ENCODE measurements around the gene ARHGEF3.

The ARHGEF3 gene

DNA sequence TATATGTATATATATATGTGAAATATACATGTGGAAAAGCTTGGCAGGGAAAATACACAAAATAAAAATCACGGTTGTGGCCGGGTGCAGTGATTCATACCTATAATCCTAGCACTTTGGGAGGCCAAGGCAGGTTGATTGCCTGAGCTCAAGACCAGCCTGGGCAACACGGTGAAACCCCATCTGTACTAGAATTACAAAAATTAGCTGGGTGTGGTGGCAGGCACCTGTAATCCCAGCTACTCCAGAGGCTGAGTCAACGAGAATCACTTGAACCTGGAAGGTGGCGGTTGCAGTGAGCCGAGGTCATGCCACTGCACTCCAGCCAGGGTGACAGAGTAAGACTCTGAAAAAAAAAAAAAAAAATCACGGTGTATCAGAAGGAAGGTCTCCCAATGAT is 20.8 kb upstream of the ARHGEF3 start:
- DNase-seq (ENCODE audit: low read depth in 2 of 2) = no peak

DNA sequence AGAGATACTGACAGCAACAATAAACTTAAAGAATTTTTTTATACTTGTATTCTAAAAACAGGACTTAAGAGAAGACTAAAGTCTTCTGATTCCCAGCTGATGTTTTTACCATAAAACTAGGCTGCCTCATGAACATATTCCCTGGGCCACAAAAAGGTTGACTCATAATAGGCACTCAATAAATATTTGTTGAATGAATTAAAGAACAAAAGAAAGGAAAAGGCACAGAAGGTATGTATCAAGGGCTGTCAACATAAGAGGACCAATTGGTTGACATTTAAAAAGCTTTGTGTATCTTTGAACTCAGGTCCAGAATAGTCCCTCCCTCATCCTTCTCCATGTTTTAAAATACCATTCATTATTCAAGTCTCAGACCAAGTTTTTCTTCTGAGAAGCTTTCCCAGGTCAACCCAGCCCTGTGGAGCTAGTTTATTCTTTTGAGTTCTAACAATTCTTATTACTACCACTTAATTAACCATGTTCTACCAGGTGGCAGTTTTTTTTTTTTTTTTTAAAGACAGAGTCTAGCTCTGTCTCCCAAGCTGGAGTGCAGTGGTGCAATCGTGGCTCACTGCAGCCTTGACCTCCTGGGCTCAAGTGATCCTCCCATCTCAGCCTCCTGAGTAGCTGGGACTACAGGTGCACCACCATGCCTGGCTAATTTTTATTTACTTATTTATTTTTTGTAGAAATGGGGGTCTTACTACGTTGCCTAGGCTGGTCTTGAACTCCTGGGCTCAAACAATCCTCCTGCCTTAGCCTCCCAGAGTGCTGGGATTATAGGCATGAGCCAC is 17.5 kb upstream of the ARHGEF3 start:
- no peak for DNase-seq (ENCODE audit: low read depth in 2 of 2)

DNA sequence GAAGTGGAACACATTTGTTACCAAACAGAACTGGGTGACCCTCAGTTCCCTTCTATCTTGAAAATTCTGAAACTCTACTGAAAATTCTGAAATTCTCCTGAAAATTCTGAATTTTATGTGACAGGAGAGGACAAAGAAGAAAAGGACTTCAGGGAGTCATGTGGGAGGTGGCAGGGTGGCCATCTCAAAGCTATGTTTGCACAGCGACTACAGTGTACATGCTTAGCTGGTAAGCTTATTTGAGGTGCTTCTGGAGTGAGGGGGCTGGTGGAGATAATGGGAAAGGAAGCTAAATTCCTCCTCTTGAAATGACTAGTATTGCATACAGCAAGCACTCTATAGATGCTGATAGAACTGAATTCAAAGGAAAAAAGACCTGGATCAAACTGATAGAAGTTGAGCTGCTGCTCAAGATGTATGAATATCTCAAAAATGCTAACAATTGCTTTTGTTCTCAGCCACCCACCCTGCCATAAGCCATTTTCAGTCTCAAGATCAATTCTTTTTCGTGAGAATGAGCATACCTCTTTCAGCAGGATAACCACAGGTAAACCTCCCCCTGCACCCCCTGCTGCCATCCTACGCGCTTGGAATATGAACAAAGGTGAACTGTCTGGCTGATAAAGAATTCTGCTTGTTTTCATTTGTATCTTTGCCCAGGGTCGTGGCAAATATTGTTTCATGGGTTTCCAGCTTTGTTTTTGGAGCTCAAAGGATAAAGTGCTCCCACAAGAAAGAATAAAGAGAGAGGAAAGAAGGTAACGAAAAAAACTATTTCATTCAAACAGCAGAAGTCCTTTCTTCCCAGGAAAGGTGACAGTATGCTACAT is 16.6 kb upstream of the ARHGEF3 start:
- no peak for DNase-seq (ENCODE audit: low read depth in 2 of 2)

DNA sequence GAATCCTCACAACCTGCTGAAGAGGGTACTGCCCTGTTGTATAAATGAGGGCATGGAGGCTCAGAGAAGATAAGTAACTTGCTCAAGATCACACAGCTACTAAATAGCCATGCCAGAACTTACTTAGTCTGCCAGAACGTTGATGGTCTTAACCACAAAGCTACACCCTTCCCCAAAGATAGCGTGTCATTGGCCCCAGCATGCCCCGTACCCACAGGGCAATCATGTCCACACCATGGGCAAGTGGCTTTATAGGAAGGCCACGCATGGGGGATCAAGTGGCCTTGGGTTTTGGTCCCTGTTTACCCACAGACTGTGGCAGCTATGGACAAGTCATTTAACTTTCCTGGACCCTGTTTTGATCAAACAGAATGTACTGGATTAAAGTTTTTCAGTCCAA is 15.9 kb upstream of the ARHGEF3 start:
- no peak for DNase-seq (ENCODE audit: low read depth in 2 of 2)

DNA sequence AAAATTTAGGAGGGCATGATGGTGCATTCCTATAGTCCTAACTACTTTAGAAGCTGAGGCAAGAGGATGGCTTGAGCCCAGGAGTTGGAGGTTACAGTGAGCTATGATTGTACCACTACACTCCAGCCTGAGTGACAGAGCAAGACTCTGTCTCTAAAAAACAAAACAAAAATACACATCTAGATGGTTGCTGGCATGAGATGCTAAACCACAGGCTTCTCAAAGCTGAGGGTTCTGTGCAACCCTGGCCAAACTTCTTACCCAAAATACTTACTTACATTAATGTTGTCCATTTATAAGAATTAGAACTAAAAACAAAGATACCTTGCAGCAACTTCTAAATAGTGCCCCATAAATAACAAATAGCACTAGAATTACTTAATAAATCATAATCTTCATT is 14.3 kb upstream of the ARHGEF3 start:
- DNase-seq (ENCODE audit: low read depth in 2 of 2) = no peak

DNA sequence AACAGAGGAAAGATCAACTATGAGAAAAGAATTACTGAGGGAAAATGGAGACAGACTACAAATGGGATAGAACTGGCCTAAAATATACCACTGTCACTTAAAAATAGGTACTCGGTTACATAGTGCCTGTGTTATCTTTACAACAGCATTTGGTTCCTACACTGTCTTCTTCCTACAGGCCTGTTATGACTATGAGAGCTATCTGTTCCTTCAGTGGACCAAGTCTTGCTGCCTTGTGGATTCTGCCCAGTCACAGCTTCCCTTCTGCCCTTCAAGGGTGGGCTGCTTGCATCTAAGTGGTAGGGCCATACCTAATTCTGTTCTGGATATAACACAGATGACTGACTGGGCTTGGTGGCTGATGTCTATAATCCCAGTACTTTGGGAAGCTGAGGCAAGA is 13.8 kb upstream of the ARHGEF3 start:
- DNase-seq (ENCODE audit: low read depth in 2 of 2) = no peak

DNA sequence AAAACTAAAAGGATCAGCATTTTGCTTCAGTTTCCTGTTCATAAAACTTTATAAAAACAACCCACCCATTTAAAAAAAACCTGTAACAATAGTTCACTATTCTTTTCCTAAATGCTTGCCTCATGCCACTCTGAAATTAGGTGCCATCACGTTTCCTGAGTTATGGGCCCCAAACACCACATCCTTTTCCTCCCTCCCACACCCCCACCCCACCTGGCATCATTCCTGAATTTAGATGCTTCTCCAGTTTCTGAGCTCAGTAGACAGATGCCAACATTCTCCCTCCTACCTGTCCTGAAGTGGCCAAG is 11.9 kb upstream of the ARHGEF3 start:
- no peak for DNase-seq (ENCODE audit: low read depth in 2 of 2)

DNA sequence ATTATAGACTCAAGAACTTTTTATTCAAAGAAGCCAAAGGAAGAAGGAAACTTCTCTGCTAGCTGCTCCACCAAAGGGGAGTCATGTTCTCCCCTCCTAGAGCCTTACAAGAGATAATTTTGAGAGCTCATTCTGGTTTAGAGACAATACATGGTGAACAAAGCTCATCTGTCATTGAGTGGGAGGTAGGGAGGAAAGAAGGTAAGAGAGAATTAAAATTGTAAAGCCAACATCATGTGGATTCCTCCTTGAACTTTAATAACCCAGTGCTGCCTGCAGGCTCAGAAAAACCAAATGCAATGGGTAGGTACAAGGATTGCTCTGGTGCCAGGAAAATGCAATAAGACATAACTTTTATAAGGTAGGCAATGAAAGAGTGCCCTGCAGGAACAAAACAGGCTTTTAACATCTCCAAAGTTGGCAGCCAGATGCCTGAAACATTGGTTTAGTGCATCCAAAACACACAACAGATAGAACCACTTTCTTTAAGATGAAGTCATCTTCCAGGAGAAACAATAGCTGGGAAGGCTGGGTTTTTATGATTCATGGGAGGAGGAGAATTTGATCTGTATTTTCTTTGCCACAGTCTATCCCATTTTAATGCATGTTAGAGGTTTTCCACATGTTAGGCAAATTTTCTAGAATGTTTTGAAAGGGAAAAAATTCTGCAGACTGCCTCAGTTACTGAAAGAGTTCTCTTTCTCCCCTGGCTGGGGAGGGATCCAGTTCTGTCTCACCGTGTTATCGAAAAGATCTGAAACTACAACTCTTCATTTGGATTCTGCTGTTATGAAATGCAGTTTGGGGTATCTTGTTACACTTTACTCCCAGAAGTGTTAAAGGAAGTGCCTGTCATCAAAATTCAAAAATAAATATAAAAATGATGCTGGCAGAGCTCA is 11.3 kb upstream of the ARHGEF3 start:
- no peak for DNase-seq (ENCODE audit: low read depth in 2 of 2)

DNA sequence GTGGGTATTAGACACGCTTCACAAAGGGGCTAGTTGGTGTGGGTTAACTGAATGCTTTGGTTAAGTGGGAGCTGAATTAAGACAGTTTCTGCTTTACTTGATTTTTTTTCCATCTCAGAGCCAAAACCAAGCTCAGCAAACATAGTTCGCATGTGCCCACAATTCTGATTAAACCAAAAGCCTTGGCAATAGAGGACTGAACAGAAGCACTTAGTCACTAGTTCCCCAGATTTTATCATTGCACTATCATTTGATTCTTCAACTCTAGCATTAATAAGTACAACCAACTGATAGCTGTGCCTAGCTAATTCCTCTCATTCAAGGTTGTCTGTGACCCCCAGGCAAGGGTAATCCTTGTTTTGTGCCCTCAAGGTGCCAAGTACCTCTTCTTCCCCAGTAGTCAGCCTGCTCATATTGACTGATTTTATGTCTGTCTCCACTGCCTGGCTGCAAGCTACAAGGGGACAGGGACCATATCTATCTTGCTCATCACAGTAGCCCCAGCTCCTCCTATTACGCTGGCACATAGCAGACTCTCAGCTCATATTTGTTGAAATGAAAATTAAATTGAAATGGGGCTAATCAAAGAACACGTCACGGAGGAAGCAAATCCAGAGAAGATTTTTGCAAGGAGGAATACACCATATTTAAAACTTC is 9.9 kb upstream of the ARHGEF3 start:
- DNase-seq (ENCODE audit: low read depth in 2 of 2) = no peak

DNA sequence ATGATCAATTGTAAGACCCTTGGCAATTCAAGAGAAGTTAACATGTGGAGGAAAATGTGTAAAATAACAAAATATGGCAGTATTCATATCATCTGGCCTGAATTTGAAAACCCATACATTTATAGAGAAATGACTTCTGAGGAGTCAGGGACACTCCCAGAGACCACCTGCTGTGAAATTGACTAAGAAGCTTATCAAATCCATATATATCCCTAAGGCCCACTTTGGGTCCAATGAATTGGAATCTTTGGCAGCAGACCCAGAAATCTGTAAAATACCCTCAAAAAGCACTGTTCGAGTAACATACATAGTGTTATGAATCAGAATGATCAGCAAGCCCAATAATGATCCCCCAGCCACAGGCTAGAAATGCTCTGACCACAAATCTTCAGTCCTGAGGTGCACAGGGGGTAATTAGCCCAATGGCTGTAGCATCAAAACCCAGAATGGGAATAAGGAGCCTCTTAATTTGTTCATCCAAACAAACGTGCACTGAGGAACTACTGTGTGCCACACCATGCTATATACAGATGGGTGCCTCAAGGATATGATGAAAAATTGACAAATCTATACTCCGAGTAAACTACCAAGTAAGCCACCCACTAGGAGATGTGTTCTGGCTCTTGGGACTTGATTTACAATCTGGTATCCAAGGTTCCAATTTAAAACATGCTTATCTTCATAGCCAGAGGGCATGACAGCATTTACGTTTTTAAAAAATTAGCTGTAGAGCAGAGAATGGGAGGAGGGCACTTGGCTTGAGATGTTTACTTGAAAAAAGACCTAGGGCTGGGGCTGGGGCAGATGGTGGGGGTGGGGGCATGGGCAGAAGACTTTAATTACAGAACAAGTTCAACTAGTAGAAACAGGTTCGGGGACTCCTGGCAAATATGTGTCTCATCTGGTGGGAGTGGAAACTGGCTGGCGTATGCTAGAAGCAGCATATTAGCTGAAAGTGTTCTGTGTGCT is 9.1 kb upstream of the ARHGEF3 start:
- DNase-seq (ENCODE audit: low read depth in 2 of 2) = no peak

DNA sequence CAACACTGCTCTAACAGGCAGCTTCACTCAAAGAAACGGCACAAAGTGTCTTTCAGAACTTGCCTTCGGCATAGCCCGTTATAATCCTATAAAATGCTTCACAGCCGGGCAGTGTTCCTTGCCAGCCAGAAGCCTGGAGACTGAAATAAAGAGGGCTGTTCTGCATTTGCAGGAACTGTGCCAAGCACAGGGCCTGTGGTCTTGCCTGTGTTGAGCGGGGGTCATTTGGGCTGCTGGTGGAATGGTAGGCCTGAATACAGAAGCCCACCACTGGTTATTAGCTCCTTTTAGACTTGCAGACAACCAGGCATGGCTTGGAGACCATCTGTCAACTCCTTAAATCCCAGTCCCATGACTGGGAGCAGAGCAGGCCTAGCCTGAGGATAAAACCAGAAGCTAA is 4.7 kb upstream of the ARHGEF3 start:
- DNase-seq (ENCODE audit: low read depth in 2 of 2) = no peak

DNA sequence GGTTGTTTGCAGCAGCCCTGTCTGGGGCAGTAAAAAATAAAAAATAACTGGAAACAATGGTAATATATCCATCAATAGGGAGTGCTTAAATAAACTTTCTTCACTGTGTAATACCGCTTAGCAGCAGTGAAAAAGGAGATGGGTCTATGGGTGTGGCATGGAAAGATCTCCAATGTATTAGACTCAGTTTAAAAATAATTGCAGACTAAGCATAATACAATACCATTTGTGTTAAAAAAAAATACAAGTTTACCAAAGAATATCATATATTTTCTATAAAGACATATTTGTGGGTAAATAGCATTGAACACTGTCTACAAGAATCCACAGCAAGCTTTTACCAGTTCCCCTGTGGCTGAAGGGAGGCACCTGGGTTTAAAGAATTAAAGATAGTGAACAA is 1.0 kb upstream of the ARHGEF3 start:
- no peak for DNase-seq (ENCODE audit: low read depth in 2 of 2)

DNA sequence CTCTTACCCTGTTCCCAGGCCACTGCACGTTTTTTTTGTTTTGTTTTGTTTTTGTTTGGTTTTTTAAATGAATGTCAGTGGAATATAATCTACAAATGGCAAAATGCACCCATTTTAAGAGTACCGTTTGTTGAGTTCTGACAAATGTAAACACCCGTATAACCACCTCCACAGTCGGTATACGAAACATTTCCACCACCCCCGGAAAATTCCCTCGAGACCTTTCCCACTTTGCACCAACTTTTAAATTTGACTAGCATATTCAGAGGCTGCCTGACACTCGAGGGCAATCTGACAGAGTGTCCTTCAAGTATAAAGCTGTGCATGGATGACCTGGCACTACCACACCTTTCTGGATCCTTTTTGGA is 613 bp upstream of the ARHGEF3 start:
- DNase-seq (ENCODE audit: low read depth in 2 of 2) = no peak

DNA sequence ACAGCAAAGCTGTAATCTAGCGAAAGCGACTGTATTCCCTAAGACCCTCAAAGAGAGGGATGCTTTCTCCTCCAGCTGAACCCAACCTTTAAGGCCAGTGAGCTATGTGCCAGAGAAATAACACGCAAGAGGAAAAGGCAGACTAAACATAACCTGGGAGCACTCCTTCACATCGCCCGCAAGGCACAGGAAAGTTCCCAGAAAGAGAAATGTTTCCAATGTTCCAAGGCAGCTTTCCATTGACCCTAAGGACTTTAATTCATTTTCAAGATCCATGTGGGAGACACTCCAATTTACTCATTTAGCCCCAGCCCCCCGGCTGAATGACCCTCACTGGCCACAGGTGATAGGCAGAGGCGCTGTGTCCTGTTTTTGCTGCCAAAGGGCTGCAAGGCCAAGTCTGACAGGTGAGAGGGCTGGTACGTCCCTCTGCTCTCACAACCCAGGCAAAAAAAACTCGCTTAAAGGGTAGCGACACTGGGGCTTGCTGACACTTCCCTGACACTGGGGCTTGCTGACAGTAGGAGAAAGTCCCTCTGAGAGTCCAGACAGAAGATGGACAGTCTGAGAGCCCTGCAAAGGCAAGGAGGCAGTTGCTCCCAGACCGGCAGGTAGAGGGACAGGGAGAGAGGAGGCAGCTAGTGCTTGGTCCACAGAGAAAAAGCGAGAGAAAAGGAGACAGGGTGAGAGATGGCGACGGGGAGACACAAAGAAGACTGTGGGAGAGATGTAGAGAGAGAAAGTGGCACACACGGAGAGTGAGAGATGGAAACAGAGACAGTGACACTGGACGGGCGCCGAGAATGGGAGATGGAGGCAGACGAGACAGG is 702 bp downstream of the ARHGEF3 start:
- DNase-seq (ENCODE audit: low read depth in 2 of 2) = no peak

DNA sequence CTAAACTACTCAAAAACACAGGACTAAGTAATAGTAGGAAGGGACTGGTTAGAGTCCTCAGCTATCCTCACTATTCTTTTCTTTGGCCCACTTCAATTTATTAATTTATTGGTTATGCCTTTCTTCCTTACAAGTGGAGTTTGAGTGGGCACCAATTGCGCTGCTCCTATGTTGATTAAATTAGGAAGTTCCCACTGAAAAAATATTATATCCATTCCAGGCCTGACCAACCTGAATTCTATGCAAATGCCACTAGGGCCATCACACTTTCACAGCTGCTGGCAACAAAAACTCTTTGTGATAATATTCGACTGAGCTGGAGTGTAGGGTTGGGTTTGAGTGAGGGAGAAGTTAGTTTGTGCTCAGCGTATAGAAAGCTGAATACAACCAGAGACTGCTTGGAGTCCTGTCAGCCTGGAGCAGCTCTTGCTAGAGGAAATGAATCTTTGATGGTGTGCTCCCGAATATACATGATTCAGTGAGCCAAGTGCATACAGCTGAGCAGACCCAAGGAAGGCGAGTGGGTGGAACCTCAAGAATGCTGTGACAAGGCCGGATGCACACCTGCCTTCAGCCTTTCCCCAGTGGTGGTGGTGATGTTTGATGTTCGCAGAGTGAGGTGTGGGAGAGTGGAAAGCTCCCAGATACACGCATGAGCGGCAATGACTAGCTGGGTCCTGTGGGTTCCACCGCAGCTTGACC is 1.5 kb downstream of the ARHGEF3 start:
- peak in 1 of 2 donors; percentile 47 for DNase-seq (ENCODE audit: low read depth in 2 of 2)

DNA sequence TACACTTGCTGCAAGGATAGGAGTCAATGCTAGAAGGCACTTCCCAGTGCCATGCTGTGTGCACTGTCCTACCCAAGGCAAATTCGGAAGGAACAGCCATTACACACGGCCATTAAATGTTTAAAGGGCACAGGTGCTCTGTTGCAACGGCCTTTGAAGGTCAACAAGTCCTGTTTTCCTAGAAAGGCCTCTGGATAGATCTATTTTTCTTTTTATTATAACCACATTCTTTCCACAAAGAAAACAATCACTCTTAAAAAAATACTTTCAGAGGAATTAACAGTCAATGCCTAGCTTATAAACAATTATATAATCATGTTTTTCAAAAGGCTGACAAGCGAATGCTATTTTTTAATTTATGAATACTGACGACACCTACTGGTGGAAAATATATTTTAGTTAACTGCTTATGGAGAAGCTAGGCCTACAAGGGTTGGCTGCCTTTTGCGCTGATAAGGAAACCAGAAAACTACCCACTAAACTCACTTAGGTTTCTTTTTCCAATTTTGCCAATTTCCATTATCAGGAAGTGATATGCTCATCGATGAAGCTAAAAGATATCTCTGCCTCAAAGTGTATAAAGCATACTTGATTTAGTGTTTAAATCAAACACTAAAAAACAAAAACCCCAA is 2.4 kb downstream of the ARHGEF3 start:
- DNase-seq (ENCODE audit: low read depth in 2 of 2) = no peak

DNA sequence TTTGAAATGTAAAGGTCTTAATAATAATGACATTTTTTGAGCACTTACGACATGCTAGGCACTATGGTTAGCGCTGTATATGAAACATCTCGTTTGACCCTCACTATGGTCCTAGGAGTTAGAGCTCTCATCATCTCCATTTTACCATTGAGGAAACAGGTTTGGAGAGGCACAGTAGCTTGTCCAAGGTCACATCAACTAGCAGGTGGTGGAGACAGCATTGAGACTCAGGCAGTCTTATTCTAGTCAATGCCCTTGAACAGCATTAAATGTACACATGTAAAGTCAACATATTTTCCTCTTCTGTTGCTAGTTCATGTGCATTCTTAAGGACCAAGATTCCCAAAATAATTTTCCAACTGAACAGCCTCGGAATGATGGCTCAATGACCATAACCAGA is 4.8 kb downstream of the ARHGEF3 start:
- DNase-seq (ENCODE audit: low read depth in 2 of 2) = no peak

DNA sequence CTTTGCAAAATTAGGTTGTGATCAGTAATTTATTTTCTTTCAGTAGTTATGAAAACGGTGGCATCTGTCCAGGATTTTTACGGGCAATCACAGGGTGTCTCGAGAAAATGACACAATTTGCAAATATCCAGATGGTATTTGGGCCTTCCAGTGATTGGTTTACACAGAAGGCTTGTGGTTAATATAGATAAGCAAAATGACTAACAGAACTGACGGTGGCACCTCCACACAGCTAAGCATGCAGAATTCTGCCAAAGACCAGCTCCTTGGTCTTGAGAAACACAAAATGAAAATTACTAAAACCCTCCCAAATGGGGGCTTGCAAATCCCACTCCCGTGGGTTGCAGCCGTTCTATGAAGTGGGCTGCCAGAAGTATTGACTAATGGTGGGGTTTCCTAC is 5.5 kb downstream of the ARHGEF3 start:
- DNase-seq (ENCODE audit: low read depth in 2 of 2) = no peak

DNA sequence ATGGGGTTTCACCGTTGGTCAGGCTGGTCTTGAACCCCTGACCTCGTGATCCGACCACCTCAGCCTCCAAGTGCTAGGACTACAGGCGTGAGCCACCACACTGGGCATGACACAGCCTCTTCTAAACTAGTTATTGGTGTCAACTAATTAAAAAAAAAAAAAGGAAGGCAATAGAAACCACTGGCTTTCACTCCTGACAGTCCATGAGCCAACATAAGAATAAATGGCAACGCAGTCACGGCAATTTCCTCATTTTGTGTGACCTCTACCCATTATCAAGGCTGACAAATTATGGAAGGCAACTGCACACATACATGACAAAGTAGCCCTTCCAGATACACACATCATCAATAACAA is 5.9 kb downstream of the ARHGEF3 start:
- DNase-seq (ENCODE audit: low read depth in 2 of 2) = no peak
